ENCODE measurements around the gene MSANTD1. TPM values are rescaled to one million over a fixed set of nuclear protein-coding genes. Genes with fewer than 3 reads are reported as not detected.

The MSANTD1 gene
- total RNA-seq (2014; rRNA removed; shearing (Covaris generic)): 0.20 TPM in 1 of 2 replicates, not detected in the other

GRCh38 chr4:3248811-3249661, at the start of gene MSANTD1:
TSS of gene MSANTD1 (plus strand) at chr4:3249159. CDS start at chr4:3249223, 64 bp downstream.
- in situ Hi-C loops (cut with HindIII; ENCODE audit: low sequenced_read_pairs): no loop called here
- DNase-seq (ENCODE audit: low spot score): no peak

GRCh38 chr4:3199653-3200422, 49.1 kb upstream of the MSANTD1 start:
- no peak for DNase-seq (ENCODE audit: low spot score)
- in situ Hi-C loops (cut with HindIII; ENCODE audit: low sequenced_read_pairs): no loop called here

- no peak for DNase-seq (ENCODE audit: low spot score)
- in situ Hi-C loops (cut with HindIII; ENCODE audit: low sequenced_read_pairs): no loop called here
These were observed 48.4 kb upstream of the MSANTD1 start for GRCh38 chr4:3200423-3201090.

GRCh38 chr4:3201718-3202702, 46.9 kb upstream of the MSANTD1 start:
- in situ Hi-C loops (cut with HindIII; ENCODE audit: low sequenced_read_pairs): no loop called here
- no peak for DNase-seq (ENCODE audit: low spot score)

GRCh38 chr4:3202836-3203820, 45.8 kb upstream of the MSANTD1 start:
- in situ Hi-C loops (cut with HindIII; ENCODE audit: low sequenced_read_pairs): no loop called here
- peak; percentile 25 for DNase-seq (ENCODE audit: low spot score)

- no peak for DNase-seq (ENCODE audit: low spot score)
- in situ Hi-C loops (cut with HindIII; ENCODE audit: low sequenced_read_pairs): no loop called here
These were observed 45.0 kb upstream of the MSANTD1 start for GRCh38 chr4:3203971-3204431.

- DNase-seq (ENCODE audit: low spot score): no peak
- in situ Hi-C loops (cut with HindIII; ENCODE audit: low sequenced_read_pairs): no loop called here
These were observed 43.0 kb upstream of the MSANTD1 start for GRCh38 chr4:3205995-3206394.

GRCh38 chr4:3206439-3207100, 42.4 kb upstream of the MSANTD1 start:
- DNase-seq (ENCODE audit: low spot score): no peak
- in situ Hi-C loops (cut with HindIII; ENCODE audit: low sequenced_read_pairs): no loop called here

- in situ Hi-C loops (cut with HindIII; ENCODE audit: low sequenced_read_pairs): no loop called here
- DNase-seq (ENCODE audit: low spot score): no peak
These were observed 41.4 kb upstream of the MSANTD1 start for GRCh38 chr4:3207531-3208037.

- in situ Hi-C loops (cut with HindIII; ENCODE audit: low sequenced_read_pairs): no loop called here
- no peak for DNase-seq (ENCODE audit: low spot score)
These were observed 40.1 kb upstream of the MSANTD1 start for GRCh38 chr4:3208826-3209225.

GRCh38 chr4:3209551-3210325, 39.2 kb upstream of the MSANTD1 start:
- in situ Hi-C loops (cut with HindIII; ENCODE audit: low sequenced_read_pairs): no loop called here
- no peak for DNase-seq (ENCODE audit: low spot score)

- in situ Hi-C loops (cut with HindIII; ENCODE audit: low sequenced_read_pairs): no loop called here
- no peak for DNase-seq (ENCODE audit: low spot score)
These were observed 38.5 kb upstream of the MSANTD1 start for GRCh38 chr4:3210467-3210866.

GRCh38 chr4:3211866-3212265, 37.1 kb upstream of the MSANTD1 start:
- in situ Hi-C loops (cut with HindIII; ENCODE audit: low sequenced_read_pairs): no loop called here
- DNase-seq (ENCODE audit: low spot score): no peak

GRCh38 chr4:3212391-3213105, 36.4 kb upstream of the MSANTD1 start:
- in situ Hi-C loops (cut with HindIII; ENCODE audit: low sequenced_read_pairs): no loop called here
- no peak for DNase-seq (ENCODE audit: low spot score)

- in situ Hi-C loops (cut with HindIII; ENCODE audit: low sequenced_read_pairs): no loop called here
- no peak for DNase-seq (ENCODE audit: low spot score)
These were observed 35.9 kb upstream of the MSANTD1 start for GRCh38 chr4:3213106-3213425.
